HEK293 (cell line): Measurements from ENCODE around the gene ZHX3.
A peak's percentile ranks its signal among the peaks of the same experiment; 100 is the strongest.

Experiments used
- CTCF ChIA-PET: fragments of 350-600 bp; formaldehyde crosslinking; extraction: SDS; loops from one replicate; lab custom pipeline; 2021; ENCODE audit warnings: antibody characterized with exemption; lab: Yijun Ruan, JAX
- POLR2A ChIA-PET: fragments of 300-600 bp; formaldehyde crosslinking; extraction: SDS; loops from one replicate; lab custom pipeline; 2020; ENCODE audit warnings: antibody characterized with exemption, inconsistent platforms; lab: Yijun Ruan, JAX
- H3K27ac ChIP-seq: fragments of 200-500 bp; sonication (Bioruptor generic); 2 replicates; pipeline ENCODE4 v1.5.1; 2014; ENCODE audit warnings: low read depth, low read length, control low read depth, inconsistent platforms; ENCODE audit errors: extremely low read depth
- H3K36me3 ChIP-seq, 2 experiments: fragments of 200-500 bp in 1 of 2; sonication (Bioruptor generic) in 1 of 2; 1 replicate in 1 of 2; 2 replicates in 1 of 2; pipeline ENCODE4 v1.5.1; 2014 to 2017; ENCODE audit warnings: inconsistent platforms in 2 of 2, low read length in 2 of 2; ENCODE audit not compliant: control insufficient read depth in 2 of 2, insufficient read depth in 1 of 2
- H3K4me1 ChIP-seq: fragments of 200-500 bp; sonication (Bioruptor generic); 2 replicates; pipeline ENCODE4 v1.5.1; 2014; ENCODE audit warnings: mild to moderate bottlenecking, low read length, inconsistent platforms; ENCODE audit not compliant: control insufficient read depth, insufficient read depth
- H3K4me3 ChIP-seq: 2 replicates; pipeline ENCODE4 v1.5.1; 2011; ENCODE audit warnings: low read depth, mild to moderate bottlenecking, control low read depth, low read length, moderate library complexity
- H3K9me3 ChIP-seq: fragments of 200-500 bp; sonication (Bioruptor generic); 2 replicates; pipeline ENCODE4 v1.5.1; 2014; ENCODE audit warnings: low read depth, low read length, inconsistent platforms; ENCODE audit not compliant: control insufficient read depth, insufficient read depth
- EGR2 ChIP-seq: fragments of 450-650 bp; formaldehyde crosslinking; IDR thresholded peaks from 2 replicates; pipeline ENCODE4 v1.5.1; 2016; ENCODE audit warnings: low read depth, missing biosample characterization, missing genetic modification characterization
- GLIS2 ChIP-seq: fragments of 450-650 bp; formaldehyde crosslinking; IDR thresholded peaks from 2 replicates; pipeline ENCODE4 v1.5.1; 2016; ENCODE audit warnings: missing biosample characterization, missing genetic modification characterization
- KLF8 ChIP-seq: fragments of 450-650 bp; formaldehyde crosslinking; IDR thresholded peaks from 2 replicates; pipeline ENCODE4 v1.5.1; 2016; ENCODE audit warnings: missing biosample characterization, missing genetic modification characterization
- PRDM1 ChIP-seq: fragments of 450-650 bp; formaldehyde crosslinking; IDR thresholded peaks from 2 replicates; pipeline ENCODE4; 2016; ENCODE audit warnings: missing biosample characterization, missing genetic modification characterization
- ZFHX2 ChIP-seq: fragments of 450-650 bp; formaldehyde crosslinking; conservative IDR thresholded peaks from 2 replicates; pipeline ENCODE4 v1.5.1; 2016; ENCODE audit warnings: missing biosample characterization, missing genetic modification characterization
- ZIC2 ChIP-seq: fragments of 450-650 bp; formaldehyde crosslinking; IDR thresholded peaks from 2 replicates; pipeline ENCODE4 v1.5.1; 2016; ENCODE audit warnings: missing biosample characterization, missing genetic modification characterization
- ZNF121 ChIP-seq: fragments of 450-650 bp; formaldehyde crosslinking; IDR thresholded peaks from 2 replicates; pipeline ENCODE4 v1.5.1; 2016; ENCODE audit warnings: missing biosample characterization, missing genetic modification characterization
- ZNF223 ChIP-seq: fragments of 450-650 bp; formaldehyde crosslinking; IDR thresholded peaks from 2 replicates; pipeline ENCODE4 v1.5.1; 2016; ENCODE audit warnings: missing biosample characterization, missing genetic modification characterization
- ZNF274 ChIP-seq, 2 experiments: fragments of 200-500 bp in 1 of 2; fragments of 450-650 bp in 1 of 2; sonication (Bioruptor generic) in 1 of 2; formaldehyde crosslinking in 1 of 2; IDR thresholded peaks; 2 replicates each; pipeline versions ENCODE4 v1.5.1 to v1.6.1; 2014 to 2016; ENCODE audit warnings: borderline replicate concordance in 1 of 2, inconsistent platforms in 1 of 2, low read length in 1 of 2, missing biosample characterization in 1 of 2, missing genetic modification characterization in 1 of 2
- ZNF830 ChIP-seq: fragments of 450-650 bp; IDR thresholded peaks from 2 replicates; pipeline ENCODE4 v1.5.0; 2018; ENCODE audit warnings: missing biosample characterization, missing genetic modification characterization, low read depth, mild to moderate bottlenecking, moderate library complexity
- TF ChIP-seq, protein P1 (sequence below): fragments of 450-650 bp; formaldehyde crosslinking; IDR thresholded peaks from 2 replicates; pipeline ENCODE4 v1.5.1; 2016; ENCODE audit warnings: missing biosample characterization, missing genetic modification characterization
- TF ChIP-seq, protein P2 (sequence below): fragments of 450-650 bp; formaldehyde crosslinking; IDR thresholded peaks from 2 replicates; pipeline ENCODE4 v1.5.1; 2016; ENCODE audit warnings: missing biosample characterization, missing genetic modification characterization
- TF ChIP-seq, protein P3 (sequence below): fragments of 450-650 bp; formaldehyde crosslinking; IDR thresholded peaks from 2 replicates; pipeline ENCODE4 v1.5.1; 2016; ENCODE audit warnings: missing biosample characterization, missing genetic modification characterization, borderline replicate concordance
- TF ChIP-seq, protein P4 (sequence below): fragments of 450-650 bp; formaldehyde crosslinking; IDR thresholded peaks from 2 replicates; pipeline ENCODE4 v1.5.1; 2017; ENCODE audit warnings: missing biosample characterization, missing genetic modification characterization
- TF ChIP-seq, protein P5 (sequence below): fragments of 450-650 bp; formaldehyde crosslinking; IDR thresholded peaks from 2 replicates; pipeline ENCODE4 v1.5.1; 2016; ENCODE audit warnings: missing biosample characterization, missing genetic modification characterization
- TF ChIP-seq, protein P6 (sequence below): fragments of 450-650 bp; IDR thresholded peaks from 2 replicates; pipeline ENCODE4 v1.5.1; 2018; ENCODE audit warnings: missing biosample characterization, missing genetic modification characterization

Gene ZHX3

DNA sequence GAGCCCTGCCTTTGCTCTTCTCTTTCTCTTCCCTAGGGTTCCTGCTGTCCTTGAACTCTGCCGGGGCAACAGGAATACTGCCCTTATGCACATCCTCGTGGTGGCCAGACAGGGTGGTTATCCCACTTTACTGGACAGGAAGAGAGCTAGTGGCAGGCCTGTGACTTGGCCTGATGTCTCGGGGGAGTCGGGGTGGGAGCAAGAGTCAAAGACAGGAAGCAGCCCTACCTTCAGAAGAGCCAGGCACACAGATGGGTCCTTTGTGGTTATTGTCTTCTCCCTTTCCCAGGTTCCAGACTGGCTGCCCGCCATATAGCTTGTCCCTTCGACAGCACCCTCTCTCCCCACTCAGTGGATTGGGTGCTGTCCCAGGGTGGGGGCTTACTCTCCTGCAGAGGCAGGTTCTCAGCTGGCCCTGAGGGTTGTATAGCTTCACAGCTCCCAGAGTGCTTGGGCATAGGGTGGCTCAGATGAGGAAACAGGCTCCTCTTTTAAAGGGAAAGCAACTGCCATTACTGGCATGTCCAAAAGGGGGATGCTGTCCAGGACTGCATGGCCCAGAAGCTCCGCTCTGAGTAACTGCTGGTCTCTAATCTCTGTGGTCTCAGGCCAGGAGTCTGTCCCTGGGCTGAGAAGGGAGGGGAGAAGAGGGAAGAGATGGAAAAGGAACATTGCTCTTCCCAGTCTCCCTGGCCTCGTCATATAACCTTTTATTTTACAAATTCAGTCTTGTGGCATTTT is 162.9 kb downstream of the ZHX3 start:
- H3K36me3 ChIP-seq: peaks cover 0 to 36% of the 10 kb centered on the region in 2 experiments; a peak in 2 of 3 replicates
- peak overlapping the region; percentile 24; the same call in 1 of the 2 replicates for H3K27ac ChIP-seq
- TF ChIP-seq, protein P1, sequence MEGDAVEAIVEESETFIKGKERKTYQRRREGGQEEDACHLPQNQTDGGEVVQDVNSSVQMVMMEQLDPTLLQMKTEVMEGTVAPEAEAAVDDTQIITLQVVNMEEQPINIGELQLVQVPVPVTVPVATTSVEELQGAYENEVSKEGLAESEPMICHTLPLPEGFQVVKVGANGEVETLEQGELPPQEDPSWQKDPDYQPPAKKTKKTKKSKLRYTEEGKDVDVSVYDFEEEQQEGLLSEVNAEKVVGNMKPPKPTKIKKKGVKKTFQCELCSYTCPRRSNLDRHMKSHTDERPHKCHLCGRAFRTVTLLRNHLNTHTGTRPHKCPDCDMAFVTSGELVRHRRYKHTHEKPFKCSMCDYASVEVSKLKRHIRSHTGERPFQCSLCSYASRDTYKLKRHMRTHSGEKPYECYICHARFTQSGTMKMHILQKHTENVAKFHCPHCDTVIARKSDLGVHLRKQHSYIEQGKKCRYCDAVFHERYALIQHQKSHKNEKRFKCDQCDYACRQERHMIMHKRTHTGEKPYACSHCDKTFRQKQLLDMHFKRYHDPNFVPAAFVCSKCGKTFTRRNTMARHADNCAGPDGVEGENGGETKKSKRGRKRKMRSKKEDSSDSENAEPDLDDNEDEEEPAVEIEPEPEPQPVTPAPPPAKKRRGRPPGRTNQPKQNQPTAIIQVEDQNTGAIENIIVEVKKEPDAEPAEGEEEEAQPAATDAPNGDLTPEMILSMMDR (tag by site-specific recombination): no peak
- no peak for TF ChIP-seq ZNF223 (tag by site-specific recombination)
- TF ChIP-seq, protein P2, sequence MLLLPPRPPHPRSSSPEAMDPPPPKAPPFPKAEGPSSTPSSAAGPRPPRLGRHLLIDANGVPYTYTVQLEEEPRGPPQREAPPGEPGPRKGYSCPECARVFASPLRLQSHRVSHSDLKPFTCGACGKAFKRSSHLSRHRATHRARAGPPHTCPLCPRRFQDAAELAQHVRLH: no peak
- no peak for TF ChIP-seq EGR2 (tag by site-specific recombination)
- POLR2A ChIA-PET: no interaction called here
- H3K4me3 ChIP-seq: no peak overlapping the region
- CTCF ChIA-PET: interaction anchor here (0.9 to 3.3 kb wide), 3 partner anchors 14 to 21 kb away, joined by 3 to 14 read pairs (median 4); no protein-coding TSS in a partner anchor
- H3K4me1 ChIP-seq: peaks cover 5% of the 10 kb centered on the region; the same call in 1 of the 2 replicates
- no peaks in the 10 kb centered on the region for H3K9me3 ChIP-seq

DNA sequence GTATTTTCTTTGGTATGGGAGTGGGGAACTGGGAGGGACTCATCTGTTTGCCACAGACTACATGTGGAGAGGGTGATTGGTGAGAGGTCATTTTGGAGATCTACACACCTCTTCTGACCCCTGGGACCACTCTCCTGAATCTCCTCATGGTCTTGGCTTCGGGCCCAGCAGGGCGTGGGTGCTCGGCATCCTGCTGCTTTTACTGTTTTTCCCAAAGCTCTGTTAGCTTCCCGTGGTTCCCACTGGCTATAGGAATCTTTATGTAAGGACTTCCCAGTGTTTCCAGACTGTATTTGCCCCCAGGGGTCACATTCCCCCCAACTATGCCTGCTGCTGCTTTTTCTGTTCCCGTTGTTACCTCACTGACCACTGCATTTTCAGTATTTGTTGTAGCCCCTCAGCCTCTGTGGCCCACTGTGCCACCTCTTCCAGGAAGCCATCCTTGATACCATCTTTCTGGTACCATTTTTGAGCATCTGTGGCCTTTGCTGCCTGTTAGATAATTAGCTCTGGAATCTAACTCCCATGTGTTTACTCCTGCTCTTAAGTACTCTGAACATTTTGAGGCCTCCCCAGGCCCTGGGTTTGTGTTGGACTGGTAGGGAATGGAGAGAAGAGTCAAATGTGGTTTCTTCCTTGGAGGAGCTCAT is 165.3 kb downstream of the ZHX3 start:
- Histone ChIP-seq H3K36me3 (peaks cover 0 to 22% of the 10 kb centered on the region in 2 experiments; a peak in 2 of 3 replicates), H3K27ac (no peak overlapping the region), H3K4me1 (peaks cover 5% of the 10 kb centered on the region; the same call in 1 of the 2 replicates), H3K4me3 (no peak overlapping the region), H3K9me3 (no peaks in the 10 kb centered on the region)
- TF ChIP-seq GLIS2 (tag by site-specific recombination) (0 out of 2 replicates have a peak, but pooled peaks have one; percentile 15), ZIC2 (tag by site-specific recombination) (peak; percentile 99), ZNF274 (IDR thresholded peaks at IDR 0.05; ENCODE audit: low read length) (no peak), ZNF274 (tag by site-specific recombination; IDR thresholded peaks at IDR 0.05; ENCODE audit: borderline replicate concordance) (no peak), ZFHX2 (peak; percentile 33), ZNF121 (tag by site-specific recombination) (no peak), ZNF830 (tag by site-specific recombination) (no peak), PRDM1 (tag by site-specific recombination) (no peak), KLF8 (tag by site-specific recombination) (no peak)
- TF ChIP-seq, protein P2: no peak
- TF ChIP-seq, protein P3, sequence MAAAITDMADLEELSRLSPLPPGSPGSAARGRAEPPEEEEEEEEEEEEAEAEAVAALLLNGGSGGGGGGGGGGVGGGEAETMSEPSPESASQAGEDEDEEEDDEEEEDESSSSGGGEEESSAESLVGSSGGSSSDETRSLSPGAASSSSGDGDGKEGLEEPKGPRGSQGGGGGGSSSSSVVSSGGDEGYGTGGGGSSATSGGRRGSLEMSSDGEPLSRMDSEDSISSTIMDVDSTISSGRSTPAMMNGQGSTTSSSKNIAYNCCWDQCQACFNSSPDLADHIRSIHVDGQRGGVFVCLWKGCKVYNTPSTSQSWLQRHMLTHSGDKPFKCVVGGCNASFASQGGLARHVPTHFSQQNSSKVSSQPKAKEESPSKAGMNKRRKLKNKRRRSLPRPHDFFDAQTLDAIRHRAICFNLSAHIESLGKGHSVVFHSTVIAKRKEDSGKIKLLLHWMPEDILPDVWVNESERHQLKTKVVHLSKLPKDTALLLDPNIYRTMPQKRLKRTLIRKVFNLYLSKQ: no peak
- TF ChIP-seq, protein P4, sequence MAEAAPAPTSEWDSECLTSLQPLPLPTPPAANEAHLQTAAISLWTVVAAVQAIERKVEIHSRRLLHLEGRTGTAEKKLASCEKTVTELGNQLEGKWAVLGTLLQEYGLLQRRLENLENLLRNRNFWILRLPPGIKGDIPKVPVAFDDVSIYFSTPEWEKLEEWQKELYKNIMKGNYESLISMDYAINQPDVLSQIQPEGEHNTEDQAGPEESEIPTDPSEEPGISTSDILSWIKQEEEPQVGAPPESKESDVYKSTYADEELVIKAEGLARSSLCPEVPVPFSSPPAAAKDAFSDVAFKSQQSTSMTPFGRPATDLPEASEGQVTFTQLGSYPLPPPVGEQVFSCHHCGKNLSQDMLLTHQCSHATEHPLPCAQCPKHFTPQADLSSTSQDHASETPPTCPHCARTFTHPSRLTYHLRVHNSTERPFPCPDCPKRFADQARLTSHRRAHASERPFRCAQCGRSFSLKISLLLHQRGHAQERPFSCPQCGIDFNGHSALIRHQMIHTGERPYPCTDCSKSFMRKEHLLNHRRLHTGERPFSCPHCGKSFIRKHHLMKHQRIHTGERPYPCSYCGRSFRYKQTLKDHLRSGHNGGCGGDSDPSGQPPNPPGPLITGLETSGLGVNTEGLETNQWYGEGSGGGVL (tag by site-specific recombination): no peak
- TF ChIP-seq, protein P5, sequence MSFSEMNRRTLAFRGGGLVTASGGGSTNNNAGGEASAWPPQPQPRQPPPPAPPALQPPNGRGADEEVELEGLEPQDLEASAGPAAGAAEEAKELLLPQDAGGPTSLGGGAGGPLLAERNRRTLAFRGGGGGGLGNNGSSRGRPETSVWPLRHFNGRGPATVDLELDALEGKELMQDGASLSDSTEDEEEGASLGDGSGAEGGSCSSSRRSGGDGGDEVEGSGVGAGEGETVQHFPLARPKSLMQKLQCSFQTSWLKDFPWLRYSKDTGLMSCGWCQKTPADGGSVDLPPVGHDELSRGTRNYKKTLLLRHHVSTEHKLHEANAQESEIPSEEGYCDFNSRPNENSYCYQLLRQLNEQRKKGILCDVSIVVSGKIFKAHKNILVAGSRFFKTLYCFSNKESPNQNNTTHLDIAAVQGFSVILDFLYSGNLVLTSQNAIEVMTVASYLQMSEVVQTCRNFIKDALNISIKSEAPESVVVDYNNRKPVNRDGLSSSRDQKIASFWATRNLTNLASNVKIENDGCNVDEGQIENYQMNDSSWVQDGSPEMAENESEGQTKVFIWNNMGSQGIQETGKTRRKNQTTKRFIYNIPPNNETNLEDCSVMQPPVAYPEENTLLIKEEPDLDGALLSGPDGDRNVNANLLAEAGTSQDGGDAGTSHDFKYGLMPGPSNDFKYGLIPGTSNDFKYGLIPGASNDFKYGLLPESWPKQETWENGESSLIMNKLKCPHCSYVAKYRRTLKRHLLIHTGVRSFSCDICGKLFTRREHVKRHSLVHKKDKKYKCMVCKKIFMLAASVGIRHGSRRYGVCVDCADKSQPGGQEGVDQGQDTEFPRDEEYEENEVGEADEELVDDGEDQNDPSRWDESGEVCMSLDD (tag by site-specific recombination): no peak
- TF ChIP-seq, protein P6, sequence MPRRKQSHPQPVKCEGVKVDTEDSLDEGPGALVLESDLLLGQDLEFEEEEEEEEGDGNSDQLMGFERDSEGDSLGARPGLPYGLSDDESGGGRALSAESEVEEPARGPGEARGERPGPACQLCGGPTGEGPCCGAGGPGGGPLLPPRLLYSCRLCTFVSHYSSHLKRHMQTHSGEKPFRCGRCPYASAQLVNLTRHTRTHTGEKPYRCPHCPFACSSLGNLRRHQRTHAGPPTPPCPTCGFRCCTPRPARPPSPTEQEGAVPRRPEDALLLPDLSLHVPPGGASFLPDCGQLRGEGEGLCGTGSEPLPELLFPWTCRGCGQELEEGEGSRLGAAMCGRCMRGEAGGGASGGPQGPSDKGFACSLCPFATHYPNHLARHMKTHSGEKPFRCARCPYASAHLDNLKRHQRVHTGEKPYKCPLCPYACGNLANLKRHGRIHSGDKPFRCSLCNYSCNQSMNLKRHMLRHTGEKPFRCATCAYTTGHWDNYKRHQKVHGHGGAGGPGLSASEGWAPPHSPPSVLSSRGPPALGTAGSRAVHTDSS (tag by site-specific recombination): no peak
- POLR2A ChIA-PET: no interaction called here
- CTCF ChIA-PET: interaction anchor here (1.1 to 1.6 kb wide), 3 partner anchors 21 to 187 kb away, joined by 3 to 4 read pairs (median 4); no protein-coding TSS in a partner anchor
